Astrocyte of the spinal cord (primary cell): Measurements from ENCODE around the gene TMEM9.

Source experiments
- DNase-seq: peaks from one replicate; pipeline ENCODE4 v3.0.0; 2011; ENCODE audit warnings: low read depth, low spot score
- H3K4me3 ChIP-seq: 2 replicates; pipeline ENCODE4 v1.5.1; 2011; ENCODE audit warnings: low read depth, mild to moderate bottlenecking, low read length, moderate library complexity
- CTCF ChIP-seq: IDR thresholded peaks from 2 replicates; pipeline ENCODE4 v1.5.1; 2012; ENCODE audit warnings: low read depth, mild to moderate bottlenecking, low read length, inconsistent platforms
- in situ Hi-C: cut with HindIII; loops from 2 replicates; pipeline ENCODE4 v1.10.0; 2017; ENCODE audit warnings: low sequenced_read_pairs

Gene TMEM9

GRCh38 chr1:201139306-201139705, 15.0 kb downstream of the TMEM9 start:
- in situ Hi-C loops: no loop called here
- no peak for DNase-seq
- no peak overlapping the region for H3K4me3 ChIP-seq
- no peak for TF ChIP-seq CTCF

DNA sequence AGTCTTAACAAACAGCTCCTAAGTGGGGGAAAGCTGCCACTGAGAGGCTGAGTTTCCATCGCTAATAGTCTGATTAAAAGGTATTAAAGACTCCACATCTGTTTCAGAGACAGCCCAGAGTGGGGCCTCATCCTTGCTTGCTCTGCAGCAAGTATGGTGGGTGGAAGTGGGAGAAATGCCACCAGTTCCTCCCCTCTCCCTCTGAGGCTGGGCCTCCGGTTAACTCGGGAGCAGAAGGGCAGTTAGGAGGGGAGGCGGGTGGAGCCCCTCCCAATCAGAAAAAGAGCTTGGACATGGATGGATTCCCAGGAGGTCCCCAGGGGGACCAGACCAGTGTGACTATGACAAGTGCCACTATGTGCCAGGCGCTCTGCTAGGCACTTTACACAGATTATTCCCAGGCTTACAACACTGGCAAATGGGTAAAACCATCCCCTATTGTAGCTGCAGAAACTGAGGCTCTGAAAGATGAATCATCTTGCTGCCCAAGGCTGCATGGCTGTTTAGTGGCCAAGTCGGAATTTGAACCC, 15.9 kb downstream of the TMEM9 start:
- DNase-seq: no peak
- TF ChIP-seq CTCF: no peak
- in situ Hi-C loops: no loop called here

DNA sequence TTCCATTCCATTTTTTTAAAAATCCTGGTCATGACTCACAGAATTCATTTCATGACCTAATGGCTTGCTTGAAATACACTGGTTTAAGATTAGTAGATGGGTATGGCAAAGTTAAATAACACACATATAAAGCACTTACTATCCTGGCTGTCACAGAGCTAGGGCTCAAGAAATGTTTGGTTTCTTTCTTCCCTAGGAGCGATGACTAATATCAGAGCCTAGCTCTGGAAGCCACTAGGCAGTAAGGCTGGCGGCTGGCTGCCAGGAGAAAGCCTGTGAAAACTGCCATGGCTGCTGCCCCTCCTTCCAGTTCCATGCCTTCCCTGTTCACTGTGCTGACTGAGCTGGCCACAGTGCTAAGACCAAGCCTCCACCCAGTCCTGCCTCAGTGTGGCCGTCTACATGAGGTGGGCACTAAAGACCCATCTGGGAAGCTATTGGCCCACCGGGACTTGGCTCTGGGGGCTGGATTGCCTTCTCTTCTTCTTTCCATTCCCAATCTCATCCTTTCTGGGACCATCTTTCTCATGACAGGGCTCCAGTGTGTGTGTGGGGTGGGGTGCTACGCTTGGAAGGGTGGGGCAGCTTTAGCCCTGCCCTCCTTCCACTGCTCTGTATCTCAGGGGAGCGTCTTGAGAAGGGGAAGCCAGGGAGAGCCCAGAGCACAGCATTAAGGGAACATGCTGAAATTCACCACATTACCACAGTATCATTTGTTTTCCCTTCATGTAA, 16.5 kb downstream of the TMEM9 start:
- in situ Hi-C loops: no loop called here
- H3K4me3 ChIP-seq: no peak overlapping the region
- TF ChIP-seq CTCF: no peak
- DNase-seq: peak; percentile 93

More for the DNA sequence above, 15.9 kb downstream of the TMEM9 start:
- no peak overlapping the region for H3K4me3 ChIP-seq

GRCh38 chr1:201137024-201137392, 17.3 kb downstream of the TMEM9 start:
- in situ Hi-C loops: no loop called here
- TF ChIP-seq CTCF: no peak
- DNase-seq: no peak
- no peak overlapping the region for H3K4me3 ChIP-seq

GRCh38 chr1:201136355-201137023, 17.8 kb downstream of the TMEM9 start:
- in situ Hi-C loops: no loop called here
- no peak for DNase-seq
- no peak overlapping the region for H3K4me3 ChIP-seq
- no peak for TF ChIP-seq CTCF

DNA sequence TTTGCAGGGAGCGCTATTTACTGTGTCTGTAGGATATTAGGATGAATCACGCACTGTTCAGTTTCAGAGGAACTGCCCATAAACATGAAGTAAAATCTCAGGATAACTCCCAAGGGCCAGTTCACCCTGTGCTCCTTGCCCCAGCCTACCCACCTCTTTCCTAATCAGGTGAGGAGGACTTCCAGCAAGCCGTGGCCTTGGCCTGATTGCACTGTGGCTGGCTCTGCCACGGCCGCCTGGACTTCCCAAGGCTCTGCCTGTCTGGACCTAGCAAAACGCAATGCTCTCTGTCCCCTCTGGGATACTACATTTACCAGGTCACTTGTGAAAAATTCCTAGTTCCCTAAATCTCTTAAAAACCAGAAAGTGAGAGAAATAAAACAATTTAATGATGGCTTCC, 19.9 kb downstream of the TMEM9 start:
- in situ Hi-C loops: no loop called here
- DNase-seq: no peak
- TF ChIP-seq CTCF: no peak
- no peak overlapping the region for H3K4me3 ChIP-seq
